Fibroblast of pulmonary artery (primary cell): ENCODE results near the gene PLXNB2.
"Not testable (repeated sequence)": the region's sequence is repeated elsewhere in the genome, so short reads cannot be mapped to it uniquely, and the experiment has no call there.

Experiments used
- DNase-seq: peaks from one replicate; pipeline ENCODE4 v3.0.0-alpha.2; 2010; ENCODE audit warnings: low read depth
- H3K4me3 ChIP-seq: replicated peaks from 2 replicates; pipeline ENCODE4 v1.5.1; 2011; ENCODE audit warnings: low read depth, mild to moderate bottlenecking, control low read depth, low read length, moderate library complexity
- TF ChIP-seq, protein P1 (sequence below): IDR thresholded peaks from 2 replicates; pipeline ENCODE4 v1.5.1; 2011; ENCODE audit warnings: mild to moderate bottlenecking, control low read depth, low read length, inconsistent platforms; ENCODE audit errors: missing control alignments

PLXNB2 gene

DNA sequence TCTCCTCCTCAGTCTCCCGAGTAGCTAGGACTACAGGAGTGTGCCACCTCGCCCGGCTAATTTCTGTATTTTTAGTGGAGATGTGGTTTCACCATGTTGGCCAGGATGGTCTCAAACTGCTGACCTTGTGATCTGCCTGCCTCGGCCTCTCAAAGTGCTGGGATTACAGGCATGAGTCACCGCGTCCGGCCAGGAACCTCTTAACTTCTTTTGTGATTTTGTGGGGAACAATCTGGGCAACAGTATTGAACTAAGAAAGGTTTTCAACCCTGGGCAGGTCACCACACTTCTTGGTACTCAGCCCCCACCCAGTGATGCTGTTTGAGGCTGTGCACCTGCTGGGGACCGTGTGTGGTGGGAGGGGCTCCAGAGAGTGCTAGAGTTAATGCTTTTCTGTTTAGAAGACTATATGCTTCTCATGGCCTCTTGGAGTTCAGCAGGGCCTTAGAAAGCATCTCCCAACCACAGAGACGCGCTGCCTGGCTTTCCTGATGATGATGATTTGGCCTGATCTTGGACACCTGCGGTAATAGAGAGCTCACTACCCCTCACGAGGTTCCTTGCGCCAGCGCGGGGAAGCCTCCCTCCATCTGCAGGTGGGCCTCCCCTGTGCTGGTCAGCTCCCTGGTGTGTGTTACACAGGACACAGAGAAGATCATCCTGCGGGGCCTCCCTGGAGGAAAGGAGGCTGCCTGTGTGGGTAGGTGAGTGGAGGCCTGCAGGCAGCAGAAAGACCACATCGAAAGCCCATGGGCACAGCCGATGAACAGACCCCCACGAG is 18.2 kb upstream of the PLXNB2 start:
- no peak for DNase-seq
- TF ChIP-seq, protein P1, sequence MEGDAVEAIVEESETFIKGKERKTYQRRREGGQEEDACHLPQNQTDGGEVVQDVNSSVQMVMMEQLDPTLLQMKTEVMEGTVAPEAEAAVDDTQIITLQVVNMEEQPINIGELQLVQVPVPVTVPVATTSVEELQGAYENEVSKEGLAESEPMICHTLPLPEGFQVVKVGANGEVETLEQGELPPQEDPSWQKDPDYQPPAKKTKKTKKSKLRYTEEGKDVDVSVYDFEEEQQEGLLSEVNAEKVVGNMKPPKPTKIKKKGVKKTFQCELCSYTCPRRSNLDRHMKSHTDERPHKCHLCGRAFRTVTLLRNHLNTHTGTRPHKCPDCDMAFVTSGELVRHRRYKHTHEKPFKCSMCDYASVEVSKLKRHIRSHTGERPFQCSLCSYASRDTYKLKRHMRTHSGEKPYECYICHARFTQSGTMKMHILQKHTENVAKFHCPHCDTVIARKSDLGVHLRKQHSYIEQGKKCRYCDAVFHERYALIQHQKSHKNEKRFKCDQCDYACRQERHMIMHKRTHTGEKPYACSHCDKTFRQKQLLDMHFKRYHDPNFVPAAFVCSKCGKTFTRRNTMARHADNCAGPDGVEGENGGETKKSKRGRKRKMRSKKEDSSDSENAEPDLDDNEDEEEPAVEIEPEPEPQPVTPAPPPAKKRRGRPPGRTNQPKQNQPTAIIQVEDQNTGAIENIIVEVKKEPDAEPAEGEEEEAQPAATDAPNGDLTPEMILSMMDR: no peak
- H3K4me3 ChIP-seq: peak overlapping the region; percentile 59

DNA sequence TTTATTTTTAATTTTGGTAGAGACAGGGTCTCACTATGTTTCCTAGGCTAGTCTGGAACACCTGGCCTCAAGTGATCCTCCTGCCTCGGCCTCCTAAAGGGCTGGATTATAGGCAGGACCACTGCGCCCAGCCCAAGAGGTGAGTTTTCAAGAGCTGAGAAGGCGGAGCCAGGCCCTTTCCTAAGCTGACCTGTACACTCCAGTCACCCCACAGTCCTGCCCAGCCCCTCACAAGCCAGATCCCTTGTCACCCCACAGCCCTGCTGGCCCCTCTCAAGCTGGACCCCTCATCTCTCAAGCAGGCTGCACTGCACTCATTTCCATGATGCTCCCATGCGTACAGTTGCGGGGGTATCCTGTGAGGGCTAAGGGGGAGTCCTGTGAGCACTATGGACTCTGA is 16.5 kb upstream of the PLXNB2 start:
- TF ChIP-seq, protein P1: no peak
- no peak for DNase-seq
- no peak overlapping the region for H3K4me3 ChIP-seq

DNA sequence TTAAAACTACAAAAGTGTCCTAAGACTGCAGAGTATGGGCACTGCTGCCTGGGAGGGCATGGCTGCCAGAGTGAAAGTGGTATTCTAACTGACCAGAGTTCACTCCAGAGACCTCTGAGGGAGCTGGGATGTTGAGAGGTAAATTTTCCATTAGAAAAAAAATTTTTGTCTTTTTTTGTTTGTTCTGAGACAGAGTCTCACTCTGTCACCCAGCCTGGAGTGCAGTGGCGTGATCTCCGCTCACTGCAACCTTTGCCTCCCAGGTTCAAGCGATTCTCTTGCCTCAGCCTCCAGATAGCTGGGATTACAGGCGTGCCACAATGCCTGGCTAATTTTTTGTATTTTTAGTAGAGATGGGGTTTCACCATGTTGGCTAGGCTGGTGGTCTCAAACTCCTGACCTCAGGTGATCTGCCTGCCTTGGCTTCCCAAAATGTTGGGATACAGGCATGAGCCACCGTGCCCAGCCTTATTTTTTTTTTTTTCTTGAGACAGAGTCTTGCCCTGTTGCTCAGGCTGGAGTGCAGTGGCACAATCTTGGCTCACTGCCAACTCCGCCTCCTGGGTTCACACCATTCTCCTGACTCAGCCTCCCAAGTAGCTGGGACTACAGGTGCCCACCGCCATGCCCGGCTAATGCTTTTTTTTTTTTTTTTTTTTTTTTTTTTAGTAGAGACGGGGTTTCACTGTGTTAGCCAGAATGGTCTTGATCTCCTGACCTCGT is 15.1 kb upstream of the PLXNB2 start:
- not testable (repeated sequence) for DNase-seq

DNA sequence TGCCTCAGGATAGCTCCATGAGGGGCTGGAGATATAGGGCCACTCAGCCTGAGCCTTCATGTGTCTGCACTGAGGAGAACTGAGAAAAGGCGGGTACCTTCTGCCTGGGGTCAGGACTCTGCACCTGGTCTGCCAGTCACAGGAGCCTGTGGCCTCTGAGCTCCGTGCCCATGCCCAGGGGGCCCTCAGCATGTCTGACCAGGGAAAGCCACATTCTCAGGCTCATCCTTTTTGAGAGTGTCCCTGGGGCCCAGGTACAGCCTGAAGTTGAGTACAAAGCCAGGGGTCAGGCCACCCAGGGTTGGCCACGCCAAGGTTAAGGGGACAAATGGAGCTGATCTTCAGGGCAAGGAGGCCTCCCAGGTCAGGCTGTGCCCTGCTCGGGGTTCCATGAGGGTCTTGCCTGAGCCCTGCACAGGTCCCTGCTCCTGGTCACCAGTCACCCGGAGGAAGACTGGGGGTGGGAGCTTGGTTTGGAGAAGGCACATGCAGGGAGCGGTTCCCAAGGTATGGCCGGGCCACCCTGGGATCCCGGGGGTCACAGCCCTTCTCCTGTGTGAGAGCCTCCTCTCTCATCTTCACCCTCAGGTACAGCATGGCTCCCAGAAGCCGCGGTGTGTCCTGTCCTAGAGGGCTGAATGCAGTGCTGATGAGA is 13.4 kb upstream of the PLXNB2 start:
- TF ChIP-seq, protein P1: no peak
- DNase-seq: no peak
- H3K4me3 ChIP-seq: no peak overlapping the region

More for the DNA sequence above, 15.1 kb upstream of the PLXNB2 start:
- H3K4me3 ChIP-seq: not testable (repeated sequence)

DNA sequence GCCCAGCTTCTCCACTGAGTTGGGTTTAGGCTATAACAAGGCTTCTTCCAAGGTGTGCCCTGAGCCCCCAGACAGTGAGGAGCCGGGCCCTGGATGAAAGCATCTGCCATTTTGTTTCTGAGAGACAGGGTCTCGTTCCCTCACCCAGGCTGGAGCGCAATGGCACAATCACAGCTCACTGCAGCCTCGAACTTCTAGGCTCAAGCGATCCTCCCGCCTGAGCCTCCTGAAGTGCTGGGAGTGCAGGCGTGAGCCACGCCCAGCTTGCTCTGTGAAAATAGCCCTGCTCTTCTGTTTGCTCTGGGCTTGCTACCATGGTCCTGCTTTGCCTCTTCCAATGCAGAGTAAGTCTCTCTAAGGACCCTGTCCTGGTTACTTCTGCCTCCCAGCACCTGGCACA is 12.7 kb upstream of the PLXNB2 start:
- no peak overlapping the region for H3K4me3 ChIP-seq
- TF ChIP-seq, protein P1: no peak
- no peak for DNase-seq

DNA sequence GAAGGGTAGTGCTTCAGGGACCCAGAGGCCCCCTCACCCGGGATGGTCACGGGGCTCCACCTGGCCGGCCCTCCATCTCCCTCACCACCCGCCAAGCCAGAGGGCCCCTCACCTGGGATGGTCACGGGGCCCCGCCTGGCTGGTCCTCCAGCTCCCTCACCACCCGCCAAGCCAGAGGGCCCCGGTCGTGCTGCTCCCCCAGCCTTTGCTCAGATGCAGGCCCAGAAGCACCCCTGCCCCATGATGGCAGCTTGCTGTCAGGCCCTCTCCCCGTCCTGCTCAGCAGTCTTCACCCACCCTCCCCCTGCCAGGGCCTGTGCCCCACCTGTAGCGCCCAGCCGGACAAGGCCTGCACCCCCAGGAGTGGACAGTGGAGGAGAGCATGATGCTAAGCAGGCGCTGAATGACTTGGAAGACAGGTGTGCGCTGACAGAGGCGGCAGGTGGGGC is 12.1 kb upstream of the PLXNB2 start:
- no peak overlapping the region for H3K4me3 ChIP-seq
- DNase-seq: no peak

More for the DNA sequence above, 12.1 kb upstream of the PLXNB2 start:
- TF ChIP-seq, protein P1: no peak
